ENCODE results near the gene BLCAP.
A peak's percentile ranks its signal among the peaks of the same experiment; 100 is the strongest.

BLCAP gene

GRCh38 chr20:37524859-37525708, 2.6 kb downstream of the BLCAP start:
- DNase-seq (ENCODE audit: low read depth in 2 of 2): no peak
- H3K4me3 ChIP-seq (replicated peaks in 1 of 2; ENCODE audit: low read depth in 2 of 2, low read length in 2 of 2): no peak overlapping the region
- no peak for TF ChIP-seq CTCF (IDR thresholded peaks at IDR 0.05; ENCODE audit: low read depth, low read length)

GRCh38 chr20:37523911-37524700, 3.6 kb downstream of the BLCAP start:
- DNase-seq (ENCODE audit: low read depth in 2 of 2): no peak
- H3K4me3 ChIP-seq (replicated peaks in 1 of 2; ENCODE audit: low read depth in 2 of 2, low read length in 2 of 2): no peak overlapping the region
- TF ChIP-seq CTCF (IDR thresholded peaks at IDR 0.05; ENCODE audit: low read depth, low read length): no peak

- TF ChIP-seq CTCF (IDR thresholded peaks at IDR 0.05; ENCODE audit: low read depth, low read length): no peak
- no peak overlapping the region for H3K4me3 ChIP-seq (replicated peaks in 1 of 2; ENCODE audit: low read depth in 2 of 2, low read length in 2 of 2)
- no peak for DNase-seq (ENCODE audit: low read depth in 2 of 2)
Observed at GRCh38 chr20:37523012-37523391, 4.7 kb downstream of the BLCAP start.

GRCh38 chr20:37522260-37523011, 5.2 kb downstream of the BLCAP start:
- DNase-seq (ENCODE audit: low read depth in 2 of 2): peak in 1 of 2 donors; percentile 48
- TF ChIP-seq CTCF (IDR thresholded peaks at IDR 0.05; ENCODE audit: low read depth, low read length): no peak
- H3K4me3 ChIP-seq (replicated peaks in 1 of 2; ENCODE audit: low read depth in 2 of 2, low read length in 2 of 2): no peak overlapping the region

- no peak for TF ChIP-seq CTCF (IDR thresholded peaks at IDR 0.05; ENCODE audit: low read depth, low read length)
- peak within 1 kb of the TSS in 1 of 2 donors; percentile 36 for H3K4me3 ChIP-seq (replicated peaks in 1 of 2; ENCODE audit: low read depth in 2 of 2, low read length in 2 of 2)
Observed at GRCh38 chr20:37521061-37521771, 6.5 kb downstream of the BLCAP start, which contains the start of gene NNAT. NNAT (plus strand) TSS chr20:37521250; CDS start chr20:37521332, 82 bp downstream.

GRCh38 chr20:37520419-37520955, 7.2 kb downstream of the BLCAP start:
- no peak for DNase-seq (ENCODE audit: low read depth in 2 of 2)
- no peak overlapping the region for H3K4me3 ChIP-seq (replicated peaks in 1 of 2; ENCODE audit: low read depth in 2 of 2, low read length in 2 of 2)
- no peak for TF ChIP-seq CTCF (IDR thresholded peaks at IDR 0.05; ENCODE audit: low read depth, low read length)

More at GRCh38 chr20:37521061-37521771, 6.5 kb downstream of the BLCAP start, which contains the start of gene NNAT:
- no peak for DNase-seq (ENCODE audit: low read depth in 2 of 2)

Measured in cardiac fibroblast (primary cell).